Ovary (tissue), 3 donors: Measurements from ENCODE around the gene THRA.

Source experiments
- CTCF ChIP-seq, 3 donors: fragments of 450-650 bp in 2 of 3; fragments of 200-600 bp in 1 of 3; IDR thresholded peaks; one replicate each; pipeline versions ENCODE4 v1.5.1 to v1.8.0; 2016 to 2022; ENCODE audit warnings: antibody characterized with exemption in 3 of 3, mild to moderate bottlenecking in 1 of 3
- POLR2A ChIP-seq: fragments of 450-650 bp; IDR thresholded peaks from one replicate; pipeline ENCODE4 v1.6.1; 2017; ENCODE audit warnings: antibody characterized with exemption, mild to moderate bottlenecking, moderate library complexity
- donor health status: DM: no; HTN: no; CAD: no.

- no peak for TF ChIP-seq CTCF (IDR thresholded peaks at IDR 0.05)
- TF ChIP-seq POLR2A = no peak
Observed at GRCh38 chr17:40103688-40104087, 40.9 kb downstream of the THRA start.
